Trophoblast cell (in vitro differentiated cells and primary cell): ENCODE results near the gene CNTFR.

ENCODE experiments used
- DNase-seq, 2 donors: peaks; one replicate each; pipeline ENCODE4 v3.0.0-alpha.2; 2016
- H2AFZ ChIP-seq: 2 replicates; pipeline ENCODE4 v1.6.1; 2013; ENCODE audit warnings: low read length, moderate library complexity, mild to moderate bottlenecking; ENCODE audit not compliant: insufficient read depth, poor library complexity
- H2AK5ac ChIP-seq: 2 replicates; pipeline ENCODE4 v1.6.1; 2013; ENCODE audit warnings: mild to moderate bottlenecking, low read length
- H2BK120ac ChIP-seq: 2 replicates; pipeline ENCODE4 v1.6.1; 2013; ENCODE audit warnings: low read length, mild to moderate bottlenecking, moderate library complexity; ENCODE audit not compliant: insufficient read depth, poor library complexity
- H2BK12ac ChIP-seq: 2 replicates; pipeline ENCODE4 v1.6.1; 2013; ENCODE audit warnings: mild to moderate bottlenecking, low read length, moderate library complexity
- H2BK5ac ChIP-seq: 2 replicates; pipeline ENCODE4 v1.6.1; 2013; ENCODE audit warnings: low read length, low read depth, moderate library complexity, mild to moderate bottlenecking; ENCODE audit not compliant: poor library complexity
- H3K14ac ChIP-seq: 2 replicates; pipeline ENCODE4 v1.6.1; 2013; ENCODE audit warnings: mild to moderate bottlenecking, low read length
- H3K18ac ChIP-seq: 2 replicates; pipeline ENCODE4 v1.6.1; 2013; ENCODE audit warnings: mild to moderate bottlenecking, low read length
- H3K23ac ChIP-seq: 2 replicates; pipeline ENCODE4 v1.6.1; 2013; ENCODE audit warnings: low read length
- H3K27ac ChIP-seq: 2 replicates; pipeline ENCODE4 v1.5.1; 2013; ENCODE audit warnings: low read depth, mild to moderate bottlenecking, inconsistent platforms, low read length, moderate library complexity
- H3K27me3 ChIP-seq: 2 replicates; pipeline ENCODE4 v1.6.1; 2013; ENCODE audit warnings: inconsistent platforms, mild to moderate bottlenecking, low read length, moderate library complexity; ENCODE audit not compliant: insufficient read depth
- H3K36me3 ChIP-seq, 2 experiments: 1 replicate in 1 of 2; 2 replicates in 1 of 2; pipeline ENCODE4 v1.6.1; 2013; ENCODE audit warnings: low read length in 2 of 2, mild to moderate bottlenecking in 2 of 2, moderate library complexity in 1 of 2; ENCODE audit not compliant: insufficient read depth in 2 of 2, control insufficient read depth in 1 of 2
- H3K4ac ChIP-seq: 2 replicates; pipeline ENCODE4 v1.6.1; 2013; ENCODE audit warnings: low read depth, mild to moderate bottlenecking, low read length, moderate library complexity
- H3K4me1 ChIP-seq, 2 experiments: 1 replicate in 1 of 2; 2 replicates in 1 of 2; pipeline ENCODE4 v1.6.1; 2013; ENCODE audit warnings: low read length in 2 of 2, mild to moderate bottlenecking in 2 of 2, moderate library complexity in 1 of 2; ENCODE audit not compliant: insufficient read depth in 2 of 2, control insufficient read depth in 1 of 2
- H3K4me2 ChIP-seq: 2 replicates; pipeline ENCODE4 v1.6.1; 2013; ENCODE audit warnings: inconsistent platforms, mild to moderate bottlenecking, low read length, moderate library complexity
- H3K4me3 ChIP-seq: 2 replicates; pipeline ENCODE4 v1.5.1; 2013; ENCODE audit warnings: mild to moderate bottlenecking, low read depth, low read length, inconsistent platforms
- H3K79me1 ChIP-seq: one replicate; pipeline ENCODE4 v1.6.1; 2013; ENCODE audit warnings: low read length
- H3K79me2 ChIP-seq: 2 replicates; pipeline ENCODE4 v1.6.1; 2013; ENCODE audit warnings: low read length, mild to moderate bottlenecking; ENCODE audit not compliant: control insufficient read depth, insufficient read depth, poor library complexity
- H3K9ac ChIP-seq: 2 replicates; pipeline ENCODE4 v1.6.1; 2013; ENCODE audit warnings: mild to moderate bottlenecking, low read length
- H3K9me3 ChIP-seq: 2 replicates; pipeline ENCODE4 v1.6.1; 2013; ENCODE audit warnings: low read depth, mild to moderate bottlenecking, control low read depth, inconsistent platforms, low read length; ENCODE audit not compliant: insufficient read depth
- H4K12ac ChIP-seq: 2 replicates; pipeline ENCODE4 v1.6.1; 2013; ENCODE audit warnings: low read depth, mild to moderate bottlenecking, low read length, moderate library complexity
- H4K8ac ChIP-seq: 2 replicates; pipeline ENCODE4 v1.6.1; 2013; ENCODE audit warnings: low read depth, mild to moderate bottlenecking, low read length, moderate library complexity
- H4K91ac ChIP-seq: one replicate; pipeline ENCODE4 v1.6.1; 2013; ENCODE audit warnings: low read depth, mild to moderate bottlenecking, low read length, moderate library complexity
- WGBS: extraction: QIAGEN DNeasy Blood & Tissue Kit; methylation state at CpG from one replicate; pipeline ENCODE4 v1.1.7; 2013; ENCODE audit warnings: missing lambda C conversion rate; ENCODE audit not compliant: insufficient read length, insufficient coverage; ENCODE audit errors: extremely low coverage; 5-methylcytosine and 5-hydroxymethylcytosine counted together

The CNTFR gene

GRCh38 chr9:34522091-34522887 is 67.2 kb downstream of the CNTFR start:
- Histone ChIP-seq H4K8ac (peak overlapping the region; percentile 22), H3K36me3 (no peaks in the 10 kb centered on the region), H4K91ac (no peak overlapping the region), H3K4me3 (peak overlapping the region; percentile 66), H3K14ac (no peak overlapping the region), H3K79me1 (no peaks in the 10 kb centered on the region), H2BK120ac (no peak overlapping the region), H3K4ac (no peak overlapping the region), H2AFZ (peak overlapping the region; percentile 46), H2AK5ac (no peak overlapping the region), H3K79me2 (no peaks in the 10 kb centered on the region), H3K27ac (no peak overlapping the region), H3K4me1 (peaks cover 3 to 10% of the 10 kb centered on the region in 2 experiments), H3K27me3 (no peaks in the 10 kb centered on the region), H3K4me2 (peak overlapping the region; percentile 73), H2BK5ac (no peak overlapping the region), H3K9me3 (peaks cover 4% of the 10 kb centered on the region), H4K12ac (no peak overlapping the region), H3K9ac (peak overlapping the region; percentile 20), H3K18ac (no peak overlapping the region), H3K23ac (no peak overlapping the region), H2BK12ac (no peak overlapping the region)
- no peak for DNase-seq
- no CpG with 5 or more reads among the region's 31 CpGs for WGBS

DNA sequence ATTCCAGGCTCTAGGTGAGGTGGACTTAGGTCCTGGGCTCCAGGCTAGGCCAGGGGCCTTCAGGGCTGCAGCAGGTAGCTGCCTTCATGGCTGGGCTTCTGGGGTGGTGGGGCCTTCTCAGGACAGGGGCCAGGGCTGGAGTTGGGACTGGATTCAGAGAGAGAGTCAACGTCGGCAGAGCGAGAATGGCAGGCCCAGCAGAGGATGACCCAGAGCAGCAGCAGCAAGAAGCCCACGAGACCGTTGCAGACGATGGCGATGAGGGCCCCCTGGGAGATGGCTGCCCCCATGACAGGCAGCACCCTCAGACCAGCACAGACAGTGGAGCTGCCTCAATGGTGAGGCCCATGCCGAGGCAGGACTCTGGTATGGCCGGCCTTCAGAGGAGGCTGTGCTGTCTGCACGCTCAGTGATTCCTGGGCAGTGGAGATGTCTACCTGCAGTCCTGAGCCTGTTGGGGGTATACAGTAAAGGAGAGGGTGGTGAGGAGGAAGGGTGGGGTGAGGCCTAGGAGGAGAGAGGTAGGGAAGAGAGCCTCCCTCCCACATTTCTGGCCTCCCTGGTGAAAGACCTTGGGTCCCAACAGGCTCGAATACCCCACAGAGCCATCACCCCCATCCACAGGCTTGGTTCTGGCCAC is 68.0 kb downstream of the CNTFR start:
- Histone ChIP-seq H3K9ac (no peak overlapping the region), H3K4me1 (peaks cover 3 to 10% of the 10 kb centered on the region in 2 experiments), H3K4me2 (no peak overlapping the region), H3K79me2 (no peaks in the 10 kb centered on the region), H3K9me3 (peaks cover 4% of the 10 kb centered on the region), H3K36me3 (no peaks in the 10 kb centered on the region), H4K91ac (no peak overlapping the region), H3K27ac (no peak overlapping the region), H2BK120ac (no peak overlapping the region), H4K12ac (no peak overlapping the region), H3K14ac (no peak overlapping the region), H2BK12ac (no peak overlapping the region), H3K27me3 (no peaks in the 10 kb centered on the region), H3K18ac (no peak overlapping the region), H2AK5ac (no peak overlapping the region), H3K4ac (no peak overlapping the region), H3K79me1 (no peaks in the 10 kb centered on the region), H3K4me3 (no peak overlapping the region), H3K23ac (no peak overlapping the region), H2AFZ (no peak overlapping the region), H2BK5ac (no peak overlapping the region), H4K8ac (no peak overlapping the region)
- no CpG with 5 or more reads among the region's 11 CpGs for WGBS
- DNase-seq: no peak

DNA sequence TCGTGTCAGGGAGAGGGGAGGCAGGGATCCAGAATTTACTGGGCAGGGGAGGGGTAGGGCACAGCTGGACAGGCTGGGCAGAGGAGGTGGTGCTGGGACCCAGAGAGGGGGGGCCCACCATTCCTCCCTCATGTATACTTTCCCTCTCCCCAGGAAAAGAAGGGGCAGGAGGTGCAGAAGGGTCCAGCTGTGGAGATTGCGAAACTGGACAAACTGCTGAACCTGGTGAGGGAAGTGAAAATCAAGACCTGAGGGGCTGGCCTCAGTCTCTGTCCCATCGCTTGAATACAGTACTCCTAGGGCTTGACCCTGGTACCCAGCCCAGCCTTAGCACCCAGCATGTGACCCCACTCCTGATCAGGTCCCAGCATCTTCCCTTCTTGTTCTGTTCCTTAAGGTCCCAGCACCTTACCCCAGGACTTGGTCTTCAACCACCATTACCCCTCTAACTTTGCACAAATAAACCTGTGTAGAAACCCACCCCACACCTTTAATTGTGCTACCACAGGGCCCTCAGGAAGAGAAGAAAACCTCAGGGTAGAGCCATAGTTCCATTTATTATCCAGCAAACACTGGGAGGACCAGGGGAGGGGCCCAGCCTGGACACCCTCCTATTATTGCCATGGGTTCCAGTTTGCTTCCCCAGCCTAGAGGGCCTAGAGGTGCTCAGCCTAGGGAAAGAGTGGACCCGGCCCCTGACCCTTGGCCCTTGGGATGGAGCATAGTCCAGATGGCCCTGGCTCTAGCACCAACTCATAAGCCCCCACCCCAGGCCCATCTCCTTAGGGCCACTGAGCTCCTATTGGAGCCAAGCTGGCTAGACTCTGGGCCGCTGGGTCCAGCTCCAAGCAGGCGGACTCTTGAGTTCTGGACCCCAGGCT is 68.8 kb downstream of the CNTFR start:
- Histone ChIP-seq H3K4ac (no peak overlapping the region), H3K27ac (no peak overlapping the region), H3K79me1 (no peaks in the 10 kb centered on the region), H4K91ac (no peak overlapping the region), H2AFZ (no peak overlapping the region), H4K12ac (no peak overlapping the region), H3K36me3 (no peaks in the 10 kb centered on the region), H3K4me2 (no peak overlapping the region), H2BK120ac (no peak overlapping the region), H2AK5ac (no peak overlapping the region), H2BK12ac (no peak overlapping the region), H3K18ac (no peak overlapping the region), H3K9me3 (peaks cover 4% of the 10 kb centered on the region), H3K14ac (no peak overlapping the region), H3K23ac (no peak overlapping the region), H4K8ac (no peak overlapping the region), H3K27me3 (no peaks in the 10 kb centered on the region), H3K79me2 (no peaks in the 10 kb centered on the region), H2BK5ac (no peak overlapping the region), H3K4me3 (no peak overlapping the region), H3K9ac (no peak overlapping the region), H3K4me1 (peaks cover 3 to 10% of the 10 kb centered on the region in 2 experiments)
- DNase-seq: no peak
- no CpG with 5 or more reads among the region's 6 CpGs for WGBS

DNA sequence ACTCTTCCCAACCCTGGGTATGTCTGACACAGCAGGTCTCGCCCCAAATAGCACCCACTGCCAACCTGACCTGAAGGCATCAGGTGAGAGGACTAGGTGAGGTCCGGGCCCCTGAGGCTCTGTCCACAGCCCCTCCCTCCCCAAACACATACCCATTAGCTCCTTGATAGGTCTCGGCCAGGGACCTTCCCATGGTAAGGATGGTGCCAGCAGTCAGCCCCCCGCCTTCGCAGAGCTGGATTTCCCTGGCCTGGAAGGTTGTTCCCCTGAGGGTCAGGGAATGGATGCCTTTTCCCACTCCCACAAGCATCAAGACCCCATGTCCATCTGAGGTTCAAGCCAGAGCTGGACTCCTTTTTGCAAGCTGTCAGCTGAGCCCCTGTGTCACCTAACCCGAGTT is 69.4 kb downstream of the CNTFR start:
- WGBS: no CpG with 5 or more reads among the region's 6 CpGs
- no peak overlapping the region for H3K18ac ChIP-seq
- no peak overlapping the region for H3K9ac ChIP-seq
- H4K12ac ChIP-seq: no peak overlapping the region
- H2BK120ac ChIP-seq: no peak overlapping the region
- no peak overlapping the region for H3K4ac ChIP-seq
- no peak overlapping the region for H3K14ac ChIP-seq
- no peaks in the 10 kb centered on the region for H3K36me3 ChIP-seq
- H3K4me3 ChIP-seq: no peak overlapping the region
- H4K91ac ChIP-seq: no peak overlapping the region
- no peak overlapping the region for H3K23ac ChIP-seq
- H3K27me3 ChIP-seq: no peaks in the 10 kb centered on the region
- no peak overlapping the region for H3K27ac ChIP-seq
- H3K4me2 ChIP-seq: no peak overlapping the region
- H3K4me1 ChIP-seq: peaks cover 3 to 10% of the 10 kb centered on the region in 2 experiments
- no peak overlapping the region for H2AK5ac ChIP-seq
- H2AFZ ChIP-seq: no peak overlapping the region
- peaks cover 4% of the 10 kb centered on the region for H3K9me3 ChIP-seq
- no peak overlapping the region for H2BK5ac ChIP-seq
- no peak overlapping the region for H4K8ac ChIP-seq
- no peak for DNase-seq
- no peaks in the 10 kb centered on the region for H3K79me2 ChIP-seq
- no peaks in the 10 kb centered on the region for H3K79me1 ChIP-seq
- no peak overlapping the region for H2BK12ac ChIP-seq
